ENCODE data around the gene ATF7. TPM values are rescaled to one million over a fixed set of nuclear protein-coding genes. Genes with fewer than 3 reads are reported as not detected.

Gene ATF7
- total RNA-seq: 7.4 and 11.4 TPM in 2 replicates
- polyA plus RNA-seq: 24.7 and 27.4 TPM in 2 replicates
- 16.4 and 16.6 TPM in 2 replicates for polyA plus RNA-seq (2012)
- 44.1 and 48.7 TPM in 2 replicates for polyA minus RNA-seq (ENCODE audit: low replicate concordance)

DNA sequence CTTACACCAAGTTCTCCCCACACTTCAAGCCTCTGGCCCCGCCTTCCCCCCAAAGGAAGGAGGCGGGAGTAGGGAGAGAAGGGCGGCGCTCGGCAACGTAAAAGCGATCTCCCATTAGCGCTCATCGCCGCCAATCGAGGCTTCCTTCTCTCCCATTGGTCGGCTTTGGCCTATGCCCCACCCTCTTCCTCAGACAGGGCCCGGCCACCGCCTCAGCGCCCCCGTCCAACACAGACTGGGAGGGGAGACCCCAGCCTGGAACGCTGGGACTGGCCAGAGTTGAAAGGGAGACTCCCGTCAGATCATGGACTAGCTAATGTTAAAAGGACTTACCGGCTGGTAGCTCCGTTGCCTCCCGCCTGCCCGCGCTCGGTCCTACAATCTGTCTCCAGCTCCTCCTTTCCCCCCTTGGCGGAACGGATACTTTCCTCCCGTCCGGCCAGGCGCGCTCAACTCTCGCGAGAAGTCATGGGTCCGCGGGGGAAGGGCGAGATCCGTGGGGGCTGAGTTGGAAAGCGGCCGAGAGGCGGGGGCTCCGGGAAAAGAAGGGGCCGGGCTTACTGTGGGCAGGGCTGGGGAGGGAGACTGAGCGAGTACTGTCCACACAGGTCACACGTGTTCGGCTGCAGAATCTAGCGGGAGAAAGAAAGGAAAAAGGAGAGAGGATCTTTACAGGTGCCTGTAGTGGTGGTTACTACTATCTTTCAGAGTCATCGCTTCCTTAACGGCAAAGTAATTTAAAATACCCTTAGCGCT is at the start of gene ATF7:
TSS of gene ATF7 (minus strand) at position 437 of the 756 bp plus-strand sequence. CDS start 25,382 bp downstream, outside the sequence.
- H3K36me3 ChIP-seq (ENCODE audit: control insufficient read depth, insufficient read depth, low read length): no peaks in the 10 kb centered on the region
- H3K4me3 ChIP-seq (replicated peaks in 1 of 4; ENCODE audit: control extremely low read depth in 1 of 4, insufficient read depth in 1 of 4, low read depth in 3 of 4, low read length in 4 of 4): peak within 1 kb of the TSS; percentile 72 to 100 (median 80)
- peaks cover 46% of the 10 kb centered on the region for H3K79me2 ChIP-seq (ENCODE audit: control insufficient read depth, insufficient read depth, low read length)
- no peaks in the 10 kb centered on the region for H3K27me3 ChIP-seq (ENCODE audit: control insufficient read depth, insufficient read depth, low read length)
- TF ChIP-seq, protein P1, sequence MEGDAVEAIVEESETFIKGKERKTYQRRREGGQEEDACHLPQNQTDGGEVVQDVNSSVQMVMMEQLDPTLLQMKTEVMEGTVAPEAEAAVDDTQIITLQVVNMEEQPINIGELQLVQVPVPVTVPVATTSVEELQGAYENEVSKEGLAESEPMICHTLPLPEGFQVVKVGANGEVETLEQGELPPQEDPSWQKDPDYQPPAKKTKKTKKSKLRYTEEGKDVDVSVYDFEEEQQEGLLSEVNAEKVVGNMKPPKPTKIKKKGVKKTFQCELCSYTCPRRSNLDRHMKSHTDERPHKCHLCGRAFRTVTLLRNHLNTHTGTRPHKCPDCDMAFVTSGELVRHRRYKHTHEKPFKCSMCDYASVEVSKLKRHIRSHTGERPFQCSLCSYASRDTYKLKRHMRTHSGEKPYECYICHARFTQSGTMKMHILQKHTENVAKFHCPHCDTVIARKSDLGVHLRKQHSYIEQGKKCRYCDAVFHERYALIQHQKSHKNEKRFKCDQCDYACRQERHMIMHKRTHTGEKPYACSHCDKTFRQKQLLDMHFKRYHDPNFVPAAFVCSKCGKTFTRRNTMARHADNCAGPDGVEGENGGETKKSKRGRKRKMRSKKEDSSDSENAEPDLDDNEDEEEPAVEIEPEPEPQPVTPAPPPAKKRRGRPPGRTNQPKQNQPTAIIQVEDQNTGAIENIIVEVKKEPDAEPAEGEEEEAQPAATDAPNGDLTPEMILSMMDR (conservative IDR thresholded peaks at IDR 0.05 in 1 of 2, IDR thresholded peaks at IDR 0.05 in 1 of 2; ENCODE audit: low read depth in 1 of 2, low read length in 2 of 2): no peak
- no peak for TF ChIP-seq EZH2 (IDR thresholded peaks at IDR 0.05; ENCODE audit: low read length, missing control alignments)
- peak within 1 kb of the TSS; percentile 98 for H2AFZ ChIP-seq (ENCODE audit: low read length)
- H3K4me1 ChIP-seq (ENCODE audit: control insufficient read depth, extremely low read depth, insufficient read depth, low read length): no peaks in the 10 kb centered on the region
- H3K9me3 ChIP-seq (ENCODE audit: control insufficient read depth, insufficient read depth, low read depth, low read length): no peaks in the 10 kb centered on the region
- peak; percentile 96 to 98 for DNase-seq (ENCODE audit: low read depth in 2 of 2)
- peak within 1 kb of the TSS; percentile 97 for H3K27ac ChIP-seq (ENCODE audit: insufficient read depth, low read length)
- H3K9ac ChIP-seq (ENCODE audit: insufficient read depth, low read length): peak within 1 kb of the TSS; percentile 96
- peak within 1 kb of the TSS; percentile 91 for H3K4me2 ChIP-seq (ENCODE audit: extremely low read depth, insufficient read depth, low read length)
- H4K20me1 ChIP-seq (ENCODE audit: control insufficient read depth, extremely low read depth, insufficient read depth, low read length): no peaks in the 10 kb centered on the region

DNA sequence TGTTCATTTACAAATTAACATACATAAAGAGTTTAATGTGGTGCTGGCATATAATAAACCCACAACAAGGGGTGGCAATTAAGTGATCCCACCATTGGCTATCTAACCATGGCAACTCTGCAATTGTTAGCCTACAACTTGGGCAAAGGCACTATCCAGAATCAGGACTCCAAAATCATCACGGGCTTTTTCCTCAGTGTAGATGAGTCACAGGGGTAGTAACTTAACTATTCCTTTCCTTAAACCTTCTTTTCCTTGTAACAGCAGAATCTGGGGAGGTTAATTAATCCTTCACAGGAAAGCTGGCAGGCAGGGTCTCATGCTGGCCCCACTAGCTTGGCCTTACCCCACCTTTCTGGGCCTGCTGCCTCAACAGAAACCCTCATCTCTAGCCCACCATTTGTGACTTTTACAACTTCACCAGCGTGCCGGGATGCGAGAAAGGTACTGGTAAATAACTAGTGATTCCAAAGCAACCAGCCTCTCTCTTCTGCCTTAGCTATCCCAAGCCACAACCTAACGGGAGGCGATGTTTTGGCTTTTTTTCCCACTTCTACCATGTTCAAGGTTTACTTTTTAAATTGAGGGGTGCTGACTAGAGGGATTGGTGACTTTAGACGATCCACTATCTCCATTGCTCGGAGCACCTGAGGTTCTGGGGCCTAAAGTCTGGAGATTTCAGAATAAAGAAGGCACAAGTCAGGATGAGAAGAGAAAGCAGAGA is 49.0 kb upstream of the ATF7 start:
- peak overlapping the region; percentile 43 for H3K9ac ChIP-seq (ENCODE audit: insufficient read depth, low read length)
- H3K4me3 ChIP-seq (replicated peaks in 1 of 4; ENCODE audit: control extremely low read depth in 1 of 4, insufficient read depth in 1 of 4, low read depth in 3 of 4, low read length in 4 of 4): peak overlapping the region; percentile 67 to 91 (median 86)
- H3K27ac ChIP-seq (ENCODE audit: insufficient read depth, low read length): peak overlapping the region; percentile 82
- H3K9me3 ChIP-seq (ENCODE audit: control insufficient read depth, insufficient read depth, low read depth, low read length): no peaks in the 10 kb centered on the region
- no peaks in the 10 kb centered on the region for H4K20me1 ChIP-seq (ENCODE audit: control insufficient read depth, extremely low read depth, insufficient read depth, low read length)
- H3K4me1 ChIP-seq (ENCODE audit: control insufficient read depth, extremely low read depth, insufficient read depth, low read length): peaks cover 3% of the 10 kb centered on the region
- no peak for DNase-seq (ENCODE audit: low read depth in 2 of 2)
- H3K4me2 ChIP-seq (ENCODE audit: extremely low read depth, insufficient read depth, low read length): peak overlapping the region; percentile 99
- peak overlapping the region; percentile 59 for H2AFZ ChIP-seq (ENCODE audit: low read length)
- TF ChIP-seq, protein P1 (conservative IDR thresholded peaks at IDR 0.05 in 1 of 2, IDR thresholded peaks at IDR 0.05 in 1 of 2; ENCODE audit: low read depth in 1 of 2, low read length in 2 of 2): no peak
- TF ChIP-seq EZH2 (IDR thresholded peaks at IDR 0.05; ENCODE audit: low read length, missing control alignments): no peak
- H3K79me2 ChIP-seq (ENCODE audit: control insufficient read depth, insufficient read depth, low read length): peaks cover 27% of the 10 kb centered on the region
- peaks cover 7% of the 10 kb centered on the region for H3K36me3 ChIP-seq (ENCODE audit: control insufficient read depth, insufficient read depth, low read length)
- no peaks in the 10 kb centered on the region for H3K27me3 ChIP-seq (ENCODE audit: control insufficient read depth, insufficient read depth, low read length)

DNA sequence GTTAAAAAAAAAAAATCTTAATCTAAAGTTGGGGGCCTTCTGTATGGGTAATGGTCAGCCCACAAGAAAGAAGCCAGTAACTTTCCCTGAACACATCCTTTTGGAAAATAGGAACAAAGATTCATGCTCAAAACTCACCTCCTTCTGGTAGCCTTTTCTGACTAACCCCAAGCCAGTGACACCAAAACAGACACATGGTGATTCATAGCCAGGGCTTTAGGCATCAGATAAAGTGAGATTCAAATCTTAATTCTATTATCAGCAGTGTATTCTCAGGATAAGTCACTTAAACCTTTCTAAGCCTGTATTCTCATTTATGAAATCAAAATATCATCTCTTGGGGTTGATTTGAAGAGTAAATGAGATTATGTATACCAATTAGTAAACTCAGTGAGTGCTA is 44.8 kb upstream of the ATF7 start:
- H2AFZ ChIP-seq (ENCODE audit: low read length): no peak overlapping the region
- no peaks in the 10 kb centered on the region for H4K20me1 ChIP-seq (ENCODE audit: control insufficient read depth, extremely low read depth, insufficient read depth, low read length)
- H3K4me2 ChIP-seq (ENCODE audit: extremely low read depth, insufficient read depth, low read length): no peak overlapping the region
- no peaks in the 10 kb centered on the region for H3K9me3 ChIP-seq (ENCODE audit: control insufficient read depth, insufficient read depth, low read depth, low read length)
- no peak overlapping the region for H3K27ac ChIP-seq (ENCODE audit: insufficient read depth, low read length)
- H3K27me3 ChIP-seq (ENCODE audit: control insufficient read depth, insufficient read depth, low read length): no peaks in the 10 kb centered on the region
- H3K9ac ChIP-seq (ENCODE audit: insufficient read depth, low read length): no peak overlapping the region
- no peak for DNase-seq (ENCODE audit: low read depth in 2 of 2)
- TF ChIP-seq, protein P1 (conservative IDR thresholded peaks at IDR 0.05 in 1 of 2, IDR thresholded peaks at IDR 0.05 in 1 of 2; ENCODE audit: low read depth in 1 of 2, low read length in 2 of 2): no peak
- no peak for TF ChIP-seq EZH2 (IDR thresholded peaks at IDR 0.05; ENCODE audit: low read length, missing control alignments)
- H3K4me1 ChIP-seq (ENCODE audit: control insufficient read depth, extremely low read depth, insufficient read depth, low read length): no peaks in the 10 kb centered on the region
- peaks cover 16% of the 10 kb centered on the region for H3K36me3 ChIP-seq (ENCODE audit: control insufficient read depth, insufficient read depth, low read length)
- no peak overlapping the region for H3K4me3 ChIP-seq (replicated peaks in 1 of 4; ENCODE audit: control extremely low read depth in 1 of 4, insufficient read depth in 1 of 4, low read depth in 3 of 4, low read length in 4 of 4)
- H3K79me2 ChIP-seq (ENCODE audit: control insufficient read depth, insufficient read depth, low read length): peaks cover 33% of the 10 kb centered on the region
